OCI-LY7 (cell line): ENCODE data around the gene CLK2. TPM values are rescaled to one million over a fixed set of nuclear protein-coding genes. Genes with fewer than 3 reads are reported as not detected.

Experiments used
- BruUV-seq: library from RNA; stranded (reverse); fragments of 400-500 nt; replicated peaks from 2 replicates; lab custom pipeline; 2021; lab: Mats Ljungman, UMichigan
- CTCF ChIA-PET: fragments of 300-600 bp; sonication (Branson Sonifier 250); formaldehyde crosslinking; loops from one replicate; lab custom pipeline; 2022; ENCODE audit warnings: antibody characterized with exemption; ENCODE audit not compliant: unreplicated experiment; lab: Charles Lee
- POLR2A ChIA-PET: fragments of 300-600 bp; sonication (Branson Sonifier 250); formaldehyde crosslinking; loops from one replicate; lab custom pipeline; 2022; ENCODE audit warnings: antibody characterized with exemption; lab: Charles Lee
- DNase-seq: peaks from one replicate; pipeline ENCODE4 v3.0.0-alpha.2; 2015; ENCODE audit warnings: low spot score
- H2AFZ ChIP-seq: fragments of 200-600 bp; sonication (generic), shearing (Covaris generic); 2 replicates; pipeline ENCODE4 v1.6.1; 2014; ENCODE audit warnings: mild to moderate bottlenecking, antibody characterized with exemption, low read length, moderate library complexity
- H3K27ac ChIP-seq: fragments of 200-600 bp; sonication (generic); 2 replicates; pipeline ENCODE4 v1.5.1; 2014; ENCODE audit warnings: mixed run types, low read depth, mild to moderate bottlenecking, moderate library complexity, low read length, inconsistent platforms; ENCODE audit not compliant: poor library complexity, severe bottlenecking
- H3K36me3 ChIP-seq: fragments of 200-600 bp; sonication (generic); 2 replicates; pipeline ENCODE4 v1.6.1; 2014; ENCODE audit warnings: mild to moderate bottlenecking, antibody characterized with exemption, low read length, moderate library complexity, mixed read lengths; ENCODE audit not compliant: insufficient read depth
- H3K4me1 ChIP-seq: fragments of 200-600 bp; sonication (generic); 2 replicates; pipeline ENCODE4 v1.5.1; 2014; ENCODE audit warnings: mild to moderate bottlenecking, low read length; ENCODE audit not compliant: insufficient read depth, poor library complexity, severe bottlenecking
- H3K4me2 ChIP-seq: fragments of 200-600 bp; sonication (generic); 2 replicates; pipeline ENCODE4 v1.6.1; 2014; ENCODE audit warnings: mild to moderate bottlenecking, low read length
- H3K4me3 ChIP-seq: fragments of 200-600 bp; sonication (generic); 2 replicates; pipeline ENCODE4 v1.5.1; 2014; ENCODE audit warnings: mild to moderate bottlenecking, low read depth, low read length; ENCODE audit not compliant: poor library complexity, severe bottlenecking
- H3K79me2 ChIP-seq: fragments of 200-600 bp; sonication (generic); 2 replicates; pipeline ENCODE4 v1.6.1; 2016; ENCODE audit warnings: low read depth, mild to moderate bottlenecking, low read length, moderate library complexity, mixed read lengths; ENCODE audit not compliant: insufficient read depth
- H3K9me2 ChIP-seq: fragments of 200-600 bp; sonication (generic); 2 replicates; pipeline ENCODE4 v1.6.1; 2016; ENCODE audit warnings: mild to moderate bottlenecking, low read length, mixed read lengths; ENCODE audit not compliant: insufficient read depth
- H3K9me3 ChIP-seq: fragments of 200-600 bp; sonication (generic); 2 replicates; pipeline ENCODE4 v1.6.1; 2014; ENCODE audit warnings: mild to moderate bottlenecking, mixed run types, low read length, mixed read lengths
- H4K20me1 ChIP-seq: fragments of 200-600 bp; sonication (generic); 2 replicates; pipeline ENCODE4 v1.6.1; 2014; ENCODE audit warnings: mild to moderate bottlenecking, antibody characterized with exemption, low read length, moderate library complexity, mixed read lengths; ENCODE audit not compliant: insufficient read depth
- EZH2phosphoT487 ChIP-seq: fragments of 200-600 bp; sonication (generic); IDR thresholded peaks from 2 replicates; pipeline ENCODE4 v1.6.1; 2018; ENCODE audit warnings: low read depth, borderline replicate concordance, mild to moderate bottlenecking, mixed run types, antibody characterized with exemption, low read length, moderate library complexity, mixed read lengths
- intact Hi-C: fragments of 100-400 bp; cut with micrococcal nuclease; formaldehyde crosslinking; loops from one replicate; pipeline ENCODE4 v1.10.0; 2022; ENCODE audit not compliant: unreplicated experiment
- total RNA-seq, 2 experiments: library from RNA; depleted of rRNA in 1 of 2; stranded (reverse); fragments of >200 nt in 1 of 2; shearing (Covaris generic) in 1 of 2; gene quantifications; 2 replicates each; pipeline ENCODE4 v1.2.3, GENCODE V29; 2014 to 2022
- TF ChIP-seq, protein P1 (sequence below): fragments of 200-600 bp; sonication (generic); conservative IDR thresholded peaks from 2 replicates; pipeline ENCODE4 v1.5.1; 2014; ENCODE audit warnings: mild to moderate bottlenecking, antibody characterized with exemption, low read length, moderate library complexity, mixed read lengths

Gene CLK2
- total RNA-seq, 2 experiments from 2014 or later: 96.7 to 121 TPM

DNA sequence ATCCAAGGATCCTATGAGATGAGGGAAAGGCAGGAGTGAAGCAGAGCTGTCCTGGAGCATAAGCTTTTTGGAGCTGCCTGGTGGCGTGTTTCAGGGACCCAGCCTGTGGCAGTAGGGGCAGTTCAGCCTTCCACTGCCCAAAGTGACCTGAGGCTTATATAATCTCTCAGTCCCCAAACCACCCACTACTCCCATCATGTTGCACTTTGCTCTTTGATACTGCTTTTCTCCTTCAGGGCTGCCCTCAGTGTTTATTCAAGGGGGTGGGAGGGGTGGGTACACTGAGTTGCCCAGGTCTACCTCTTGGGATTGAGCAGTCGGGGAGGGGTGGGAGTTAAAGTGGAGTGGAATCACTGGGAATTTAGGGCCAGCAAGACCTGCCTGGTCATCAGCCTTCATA is 13.2 kb upstream of the CLK2 start:
- ChIA-PET POLR2A (no interaction called here), CTCF (no interaction called here)
- Histone ChIP-seq H3K27ac (no peak overlapping the region), H3K9me2 (no peaks in the 10 kb centered on the region), H3K9me3 (no peaks in the 10 kb centered on the region), H4K20me1 (no peaks in the 10 kb centered on the region), H3K36me3 (peaks cover 4% of the 10 kb centered on the region; the same call in 1 of the 2 replicates), H3K4me2 (no peak overlapping the region), H3K4me1 (no peaks in the 10 kb centered on the region), H2AFZ (no peak overlapping the region), H3K4me3 (no peak overlapping the region), H3K79me2 (no peaks in the 10 kb centered on the region)
- intact Hi-C loops: no loop called here
- BruUV-seq: no TSS peak
- DNase-seq: no peak
- TF ChIP-seq, protein P1, sequence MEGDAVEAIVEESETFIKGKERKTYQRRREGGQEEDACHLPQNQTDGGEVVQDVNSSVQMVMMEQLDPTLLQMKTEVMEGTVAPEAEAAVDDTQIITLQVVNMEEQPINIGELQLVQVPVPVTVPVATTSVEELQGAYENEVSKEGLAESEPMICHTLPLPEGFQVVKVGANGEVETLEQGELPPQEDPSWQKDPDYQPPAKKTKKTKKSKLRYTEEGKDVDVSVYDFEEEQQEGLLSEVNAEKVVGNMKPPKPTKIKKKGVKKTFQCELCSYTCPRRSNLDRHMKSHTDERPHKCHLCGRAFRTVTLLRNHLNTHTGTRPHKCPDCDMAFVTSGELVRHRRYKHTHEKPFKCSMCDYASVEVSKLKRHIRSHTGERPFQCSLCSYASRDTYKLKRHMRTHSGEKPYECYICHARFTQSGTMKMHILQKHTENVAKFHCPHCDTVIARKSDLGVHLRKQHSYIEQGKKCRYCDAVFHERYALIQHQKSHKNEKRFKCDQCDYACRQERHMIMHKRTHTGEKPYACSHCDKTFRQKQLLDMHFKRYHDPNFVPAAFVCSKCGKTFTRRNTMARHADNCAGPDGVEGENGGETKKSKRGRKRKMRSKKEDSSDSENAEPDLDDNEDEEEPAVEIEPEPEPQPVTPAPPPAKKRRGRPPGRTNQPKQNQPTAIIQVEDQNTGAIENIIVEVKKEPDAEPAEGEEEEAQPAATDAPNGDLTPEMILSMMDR: no peak
- no peak for TF ChIP-seq EZH2phosphoT487

DNA sequence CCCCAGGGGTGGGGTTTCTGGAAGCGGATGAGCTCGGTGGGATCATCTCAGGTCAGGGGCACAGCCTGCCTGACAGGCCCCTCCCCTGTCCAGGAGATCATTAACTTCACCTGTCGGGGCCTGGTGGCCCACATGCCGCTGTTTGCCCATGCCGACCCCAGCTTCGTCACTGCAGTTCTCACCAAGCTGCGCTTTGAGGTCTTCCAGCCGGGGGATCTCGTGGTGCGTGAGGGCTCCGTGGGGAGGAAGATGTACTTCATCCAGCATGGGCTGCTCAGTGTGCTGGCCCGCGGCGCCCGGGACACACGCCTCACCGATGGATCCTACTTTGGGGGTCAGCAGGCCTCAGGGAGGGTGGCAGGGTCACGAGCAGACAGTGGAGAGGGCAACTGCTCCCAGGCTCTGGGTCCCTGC is 12.3 kb upstream of the CLK2 start:
- ChIA-PET CTCF (no interaction called here), POLR2A (interaction anchor here (0.6 kb wide), 1 partner anchor 22 kb away, joined by 3 read pairs; no protein-coding TSS in a partner anchor)
- Histone ChIP-seq H3K79me2 (no peaks in the 10 kb centered on the region), H3K9me3 (no peaks in the 10 kb centered on the region), H4K20me1 (no peaks in the 10 kb centered on the region), H3K9me2 (no peaks in the 10 kb centered on the region), H3K4me3 (no peak overlapping the region), H2AFZ (no peak overlapping the region), H3K4me2 (no peak overlapping the region), H3K27ac (no peak overlapping the region), H3K36me3 (peaks cover 4% of the 10 kb centered on the region; the same call in 1 of the 2 replicates), H3K4me1 (no peaks in the 10 kb centered on the region)
- DNase-seq: no peak
- intact Hi-C loops: no loop called here
- TF ChIP-seq, protein P1: no peak
- no peak for TF ChIP-seq EZH2phosphoT487
- BruUV-seq: no TSS peak

DNA sequence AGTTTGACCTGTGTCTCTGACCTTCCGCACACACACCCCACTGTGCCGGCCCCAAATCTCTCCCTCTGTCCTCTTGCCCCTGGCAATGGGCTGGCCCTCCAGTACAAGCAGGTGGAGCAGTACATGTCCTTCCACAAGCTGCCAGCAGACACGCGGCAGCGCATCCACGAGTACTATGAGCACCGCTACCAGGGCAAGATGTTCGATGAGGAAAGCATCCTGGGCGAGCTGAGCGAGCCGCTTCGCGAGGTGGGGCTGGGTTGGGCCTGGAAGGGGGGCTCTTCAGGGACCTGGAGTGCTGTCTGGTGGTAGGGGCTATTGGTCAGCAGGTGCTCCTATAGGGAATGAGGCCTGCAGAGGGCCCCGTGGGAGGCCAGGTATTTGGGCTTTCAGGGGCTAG is 11.8 kb upstream of the CLK2 start:
- Histone ChIP-seq H3K9me3 (no peaks in the 10 kb centered on the region), H3K79me2 (no peaks in the 10 kb centered on the region), H3K4me1 (no peaks in the 10 kb centered on the region), H3K27ac (no peak overlapping the region), H2AFZ (no peak overlapping the region), H3K9me2 (no peaks in the 10 kb centered on the region), H4K20me1 (no peaks in the 10 kb centered on the region), H3K4me2 (no peak overlapping the region), H3K36me3 (peaks cover 4% of the 10 kb centered on the region; the same call in 1 of the 2 replicates), H3K4me3 (no peak overlapping the region)
- CTCF ChIA-PET: no interaction called here
- POLR2A ChIA-PET: interaction anchor here (0.6 kb wide), 1 partner anchor 23 kb away, joined by 3 read pairs; no protein-coding TSS in a partner anchor
- no peak for TF ChIP-seq EZH2phosphoT487
- TF ChIP-seq, protein P1: no peak
- no peak for DNase-seq
- intact Hi-C loops: no loop called here
- BruUV-seq: no TSS peak
